IPS-11a (cell line): ENCODE measurements around the gene ZNHIT6.
"Not testable (repeated sequence)": the region's sequence is repeated elsewhere in the genome, so short reads cannot be mapped to it uniquely, and the experiment has no call there.

Experiments used
- H3K4me3 ChIP-seq: one replicate; pipeline ENCODE4 v1.5.1; 2013; ENCODE audit warnings: low read depth, low read length, control low read depth

The ZNHIT6 gene

DNA sequence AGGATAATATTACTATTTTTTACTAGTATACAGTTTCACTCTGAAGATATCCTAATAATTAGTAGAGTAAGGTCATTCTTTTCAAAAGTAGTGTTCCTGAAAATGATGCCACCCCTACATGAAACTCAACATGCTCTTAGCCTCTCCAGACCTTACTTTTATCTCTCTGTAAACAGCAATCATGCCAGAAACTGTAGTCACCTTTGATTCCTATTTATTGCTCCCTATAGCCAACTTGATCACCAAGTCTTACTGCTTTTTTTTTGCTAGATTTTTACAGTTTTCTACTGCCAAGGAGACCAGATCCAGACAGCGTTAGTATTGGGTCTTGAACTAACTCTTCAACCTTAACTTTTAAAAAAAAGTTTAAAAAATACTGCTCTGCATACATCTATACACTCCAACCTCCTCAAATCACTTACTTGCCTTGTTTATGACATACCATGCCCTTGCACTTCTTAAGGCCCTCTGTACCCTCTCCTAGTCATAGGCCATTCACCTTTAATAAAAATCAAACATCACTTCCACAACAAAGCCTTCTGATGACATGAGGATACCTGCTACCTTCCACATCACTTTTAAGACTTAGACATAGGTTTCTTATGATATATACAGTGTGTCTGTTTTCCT, 36.1 kb downstream of the ZNHIT6 start:
- no peak overlapping the region for H3K4me3 ChIP-seq

DNA sequence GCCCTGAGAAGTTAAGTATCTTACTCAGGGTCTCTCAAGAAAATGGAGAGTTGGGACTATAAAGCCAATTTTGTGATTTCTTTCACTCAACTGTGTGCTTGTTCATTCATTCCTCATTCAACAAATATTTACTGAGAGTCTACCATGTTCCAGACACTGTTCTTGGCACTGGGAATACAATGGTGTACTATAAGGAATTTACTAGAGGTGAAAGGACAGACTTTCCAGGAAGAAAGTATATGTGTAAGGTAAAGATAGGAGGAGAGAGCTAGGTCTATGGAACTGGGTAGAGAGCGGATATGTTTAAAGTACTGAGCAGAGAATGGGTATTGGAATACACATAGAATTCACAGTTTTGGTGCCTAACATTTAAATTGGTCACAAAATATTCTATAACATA, 42.3 kb downstream of the ZNHIT6 start:
- H3K4me3 ChIP-seq: no peak overlapping the region

DNA sequence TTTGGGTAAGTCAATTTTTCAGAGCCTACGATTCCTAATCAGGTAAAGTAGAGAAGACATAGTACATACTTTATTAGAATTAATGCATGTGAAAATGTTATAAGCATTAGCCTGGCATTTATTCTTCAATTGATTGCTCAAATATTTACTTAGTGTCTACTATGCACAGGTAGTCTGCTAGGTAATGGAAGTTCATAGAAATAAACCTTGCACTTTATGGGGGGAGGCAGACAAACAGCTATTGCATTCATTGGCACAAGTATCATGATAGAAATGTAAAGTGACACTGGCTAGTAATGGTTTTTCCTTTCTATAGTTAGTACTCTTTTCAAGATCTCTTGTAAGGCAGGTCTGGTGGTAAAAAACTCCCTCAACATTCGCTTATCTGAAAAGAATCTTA, 44.9 kb downstream of the ZNHIT6 start:
- H3K4me3 ChIP-seq: no peak overlapping the region

DNA sequence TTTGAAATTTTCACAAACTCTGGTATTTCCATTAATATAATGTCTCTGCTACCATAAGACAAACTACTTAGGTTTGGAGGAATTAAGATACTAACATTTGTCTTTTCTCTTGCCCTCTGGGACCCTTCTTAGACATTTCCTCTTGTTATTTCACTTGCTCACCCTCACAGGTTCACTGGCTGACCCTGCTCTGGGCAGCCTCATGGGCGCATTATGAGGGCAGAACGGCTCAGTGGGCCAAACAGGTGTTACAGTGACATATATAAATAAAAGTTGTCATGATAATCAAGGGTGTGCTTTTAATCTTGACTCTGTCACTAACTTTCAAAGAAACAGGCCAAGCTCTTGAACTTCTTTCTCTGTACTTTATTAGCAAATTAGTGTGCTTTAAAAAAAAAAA, 46.5 kb downstream of the ZNHIT6 start:
- H3K4me3 ChIP-seq: no peak overlapping the region

DNA sequence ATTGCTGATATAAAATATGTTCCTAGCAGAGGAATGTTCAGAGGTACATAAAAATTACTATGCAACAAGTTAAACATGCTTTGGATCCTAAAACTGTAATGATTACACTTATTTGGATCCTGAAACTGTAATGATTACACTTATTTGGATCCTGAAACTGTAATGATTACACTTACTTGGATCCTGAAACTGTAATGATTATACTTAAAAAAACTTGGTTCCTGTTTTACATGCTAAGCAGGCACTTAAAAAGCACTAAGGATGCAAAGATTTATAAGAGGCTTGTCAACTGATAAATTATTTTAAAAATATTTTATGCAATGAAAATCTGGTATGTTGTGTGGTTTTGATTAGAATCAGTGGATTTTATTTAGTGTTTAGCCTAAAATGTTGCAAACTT, 47.7 kb downstream of the ZNHIT6 start:
- H3K4me3 ChIP-seq: no peak overlapping the region

- H3K4me3 ChIP-seq: no peak overlapping the region
These were observed 49.1 kb downstream of the ZNHIT6 start for GRCh38 chr1:85659174-85659573.

GRCh38 chr1:85656948-85657347, 51.3 kb downstream of the ZNHIT6 start:
- no peak overlapping the region for H3K4me3 ChIP-seq

DNA sequence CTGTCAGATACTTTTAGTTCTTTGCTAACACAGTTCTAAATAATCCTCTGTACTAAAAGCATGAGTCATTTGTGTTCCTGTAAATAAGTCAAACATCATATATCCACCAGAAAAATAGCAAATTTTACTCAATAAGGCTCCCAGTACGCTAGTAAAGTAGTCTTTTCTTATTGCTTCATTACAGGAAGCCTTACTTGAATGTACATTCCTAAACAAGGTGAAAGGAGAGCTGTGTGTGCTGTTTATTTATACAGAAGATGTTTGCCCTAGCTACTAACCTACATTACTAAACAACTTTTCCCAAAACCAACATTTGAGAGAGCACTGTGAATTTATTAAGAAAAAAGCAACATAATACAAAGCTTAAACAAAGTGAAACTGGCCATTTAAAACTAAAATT, 52.0 kb downstream of the ZNHIT6 start:
- no peak overlapping the region for H3K4me3 ChIP-seq

DNA sequence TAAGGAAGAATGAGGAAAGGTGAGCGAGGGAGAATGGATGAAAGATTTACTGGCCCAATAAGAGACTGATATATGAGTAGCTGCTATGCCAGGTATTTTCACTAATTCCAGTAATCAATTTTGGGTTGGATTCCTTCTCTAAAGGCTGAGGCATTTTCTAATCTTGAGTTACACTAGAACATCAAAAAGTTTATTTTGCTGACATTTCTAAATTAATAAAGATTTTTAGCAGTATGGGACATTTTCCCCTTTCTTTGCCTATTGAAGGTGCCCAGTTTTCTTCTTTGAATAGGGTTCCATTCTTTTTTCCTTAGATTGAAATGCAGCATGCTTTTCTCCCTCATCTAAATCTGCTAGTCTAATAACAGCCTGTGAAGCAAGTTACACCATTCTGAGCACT, 52.9 kb downstream of the ZNHIT6 start:
- no peak overlapping the region for H3K4me3 ChIP-seq

GRCh38 chr1:85654066-85654782, 54.0 kb downstream of the ZNHIT6 start:
- no peak overlapping the region for H3K4me3 ChIP-seq

DNA sequence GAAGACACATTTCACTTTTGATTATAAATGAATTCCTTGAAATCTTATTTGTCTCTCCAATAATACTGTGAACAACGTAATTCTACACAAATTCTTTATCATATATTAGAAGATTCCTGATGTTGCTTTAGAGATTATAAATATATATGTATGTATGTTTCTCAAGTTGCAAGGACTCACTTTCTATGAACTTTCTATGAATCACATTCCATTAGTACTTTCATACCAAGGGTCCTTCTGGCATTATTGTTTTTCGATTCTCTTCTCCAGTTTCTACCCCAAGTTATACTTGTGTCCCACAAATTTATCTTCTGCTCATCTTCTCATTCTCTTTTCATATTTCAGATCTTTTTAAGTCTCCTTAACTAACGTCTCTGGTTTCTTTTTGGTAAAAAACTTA, 55.9 kb downstream of the ZNHIT6 start:
- H3K4me3 ChIP-seq: no peak overlapping the region

DNA sequence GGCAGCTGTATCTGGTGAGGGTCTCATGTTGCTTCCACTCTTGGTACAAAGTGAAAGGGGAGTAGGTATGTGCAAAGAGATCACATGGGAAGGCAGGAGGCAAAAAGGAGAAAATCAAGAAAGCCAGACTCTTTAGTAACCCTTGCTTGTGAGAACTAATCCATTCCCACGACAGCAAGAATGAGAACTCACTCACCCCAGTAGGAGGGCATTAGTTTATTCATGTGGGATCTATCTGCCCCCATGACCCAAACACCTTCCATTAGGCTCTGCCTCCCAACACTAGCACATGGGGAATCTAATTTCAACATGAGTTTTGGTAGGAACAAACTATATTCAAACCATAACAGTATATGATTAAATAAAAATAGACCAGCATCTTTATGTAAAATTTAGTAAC, 57.6 kb downstream of the ZNHIT6 start:
- no peak overlapping the region for H3K4me3 ChIP-seq

DNA sequence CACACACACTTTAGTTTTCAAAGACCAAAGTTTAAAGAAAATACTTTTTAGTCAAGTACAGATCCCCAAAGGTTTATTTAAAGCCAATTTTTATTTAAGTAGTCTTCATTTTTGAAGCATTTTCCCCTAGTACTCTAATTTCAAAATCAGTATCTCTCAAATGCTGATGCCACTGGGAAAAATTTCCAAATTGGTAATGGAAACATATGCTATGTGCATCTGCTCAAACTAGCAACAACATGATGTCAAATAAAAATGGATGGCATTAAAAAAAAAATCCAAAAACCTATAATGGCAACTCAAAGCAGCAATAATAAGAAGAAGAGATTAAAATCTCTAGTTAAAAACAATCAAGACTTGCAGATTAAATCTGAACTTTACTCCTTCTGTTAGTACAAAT, 58.6 kb downstream of the ZNHIT6 start:
- no peak overlapping the region for H3K4me3 ChIP-seq

GRCh38 chr1:85641598-85642556, 66.4 kb downstream of the ZNHIT6 start:
- not testable (repeated sequence) for H3K4me3 ChIP-seq

DNA sequence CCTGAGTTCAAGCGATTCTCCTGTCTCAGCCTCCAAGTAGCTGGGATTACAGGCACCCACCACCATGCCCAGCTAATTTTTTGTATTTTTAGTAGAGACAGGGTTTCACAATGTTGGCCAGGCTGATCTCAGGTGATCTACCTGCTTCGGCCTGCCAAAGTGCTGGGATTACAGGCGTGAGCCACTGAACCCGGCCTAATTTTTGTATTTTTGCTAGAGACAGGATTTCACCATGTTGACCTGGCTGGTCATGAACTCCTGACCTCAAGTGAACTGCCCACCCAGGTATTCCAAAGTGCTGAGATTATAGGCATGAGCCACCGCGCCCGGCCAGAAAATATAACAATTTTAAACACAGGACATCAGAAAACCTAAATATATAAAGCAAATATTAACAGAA, 68.3 kb downstream of the ZNHIT6 start:
- H3K4me3 ChIP-seq: not testable (repeated sequence)

- no peak overlapping the region for H3K4me3 ChIP-seq
These were observed 69.8 kb downstream of the ZNHIT6 start for GRCh38 chr1:85638412-85638811.

GRCh38 chr1:85630493-85630892, 77.7 kb downstream of the ZNHIT6 start:
- H3K4me3 ChIP-seq: no peak overlapping the region

- no peak overlapping the region for H3K4me3 ChIP-seq
These were observed 78.7 kb downstream of the ZNHIT6 start for GRCh38 chr1:85629532-85629920.

DNA sequence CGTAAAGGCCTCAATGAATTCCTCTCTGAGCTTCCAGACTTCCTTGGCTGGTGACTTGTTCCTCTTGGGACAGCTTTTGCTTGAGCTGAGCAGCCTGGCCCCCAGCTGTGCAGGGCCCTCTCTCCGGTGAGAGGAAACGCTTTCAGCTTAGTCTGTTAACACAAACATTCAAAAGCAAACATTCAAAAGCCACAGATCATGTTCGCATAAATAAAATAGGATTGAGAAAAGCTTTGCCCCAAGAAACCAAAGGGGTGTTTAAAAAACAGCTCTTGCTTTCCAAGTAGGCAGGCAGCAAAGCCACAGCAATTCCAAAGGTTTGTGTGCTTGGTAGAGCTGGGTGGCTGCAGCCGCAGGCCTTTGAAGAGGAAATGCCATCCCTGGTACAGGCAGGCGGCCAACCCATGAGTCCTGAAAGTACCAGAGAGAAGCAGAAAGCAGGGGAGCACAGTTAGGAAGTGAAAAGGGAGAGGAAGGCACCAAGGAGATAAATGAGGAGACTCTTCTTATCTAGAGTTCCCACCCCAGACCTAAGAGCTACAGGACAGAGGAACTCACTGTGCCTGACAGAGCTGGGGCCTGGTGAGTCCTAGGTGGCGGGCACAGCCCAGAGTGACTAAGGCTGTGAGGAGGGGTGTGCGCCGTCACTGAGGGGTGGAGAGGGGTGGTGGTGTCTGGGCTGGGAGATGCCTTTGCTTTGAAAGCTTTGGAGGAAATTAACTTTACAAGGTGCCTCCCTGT, 79.3 kb downstream of the ZNHIT6 start:
- H3K4me3 ChIP-seq: no peak overlapping the region

DNA sequence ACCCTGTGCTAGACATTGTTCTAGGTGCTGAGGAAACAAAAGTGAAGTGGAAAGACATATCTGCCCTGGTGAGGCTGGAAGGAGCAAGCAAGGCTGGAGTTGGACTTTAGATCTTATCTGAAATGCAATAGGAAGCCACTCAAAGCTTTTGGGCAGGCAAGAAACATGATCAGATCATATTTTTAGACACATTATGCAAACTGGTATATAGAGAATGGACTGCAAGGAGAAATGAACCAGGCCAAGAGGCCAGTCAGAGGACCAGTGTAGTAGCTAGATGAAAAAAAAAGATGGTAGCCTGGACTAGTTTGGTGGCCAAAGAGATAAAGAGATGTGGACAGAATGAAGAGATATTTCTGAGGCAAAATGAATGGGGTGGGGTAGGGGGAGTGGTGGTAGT, 81.4 kb downstream of the ZNHIT6 start:
- no peak overlapping the region for H3K4me3 ChIP-seq

- no peak overlapping the region for H3K4me3 ChIP-seq
These were observed 83.9 kb downstream of the ZNHIT6 start for GRCh38 chr1:85624361-85624760.
